Measurements from ENCODE around the gene CAMTA1.

The CAMTA1 gene

GRCh38 chr1:7609311-7609994 lies 824.2 kb downstream of the CAMTA1 start:
- H3K9ac ChIP-seq (ENCODE audit: low read length) = peak overlapping the region; percentile 86
- H3K27ac ChIP-seq (ENCODE audit: low read depth, low read length) = peak overlapping the region; percentile 99
- H3K9me3 ChIP-seq (ENCODE audit: control insufficient read depth, insufficient read depth, low read depth, low read length) = peaks cover 27% of the 10 kb centered on the region
- peaks cover 23% of the 10 kb centered on the region for H3K4me1 ChIP-seq (ENCODE audit: control insufficient read depth, insufficient read depth, low read length)
- no peaks in the 10 kb centered on the region for H3K36me3 ChIP-seq (ENCODE audit: control insufficient read depth, insufficient read depth, low read length)
- H3K4me3 ChIP-seq (ENCODE audit: low read depth, low read length) = no peak overlapping the region
- no peaks in the 10 kb centered on the region for H3K27me3 ChIP-seq (ENCODE audit: control insufficient read depth, insufficient read depth, low read length)

GRCh38 chr1:7610106-7610731 lies 825.0 kb downstream of the CAMTA1 start:
- Histone ChIP-seq H3K4me3 (ENCODE audit: low read depth, low read length) (no peak overlapping the region), H3K27me3 (ENCODE audit: control insufficient read depth, insufficient read depth, low read length) (no peaks in the 10 kb centered on the region), H3K9ac (ENCODE audit: low read length) (peak overlapping the region; percentile 22), H3K27ac (ENCODE audit: low read depth, low read length) (peak overlapping the region; percentile 99; the same call in 1 of the 2 replicates), H3K4me1 (ENCODE audit: control insufficient read depth, insufficient read depth, low read length) (peaks cover 23% of the 10 kb centered on the region), H3K36me3 (ENCODE audit: control insufficient read depth, insufficient read depth, low read length) (no peaks in the 10 kb centered on the region), H3K9me3 (ENCODE audit: control insufficient read depth, insufficient read depth, low read depth, low read length) (peaks cover 24% of the 10 kb centered on the region)

DNA sequence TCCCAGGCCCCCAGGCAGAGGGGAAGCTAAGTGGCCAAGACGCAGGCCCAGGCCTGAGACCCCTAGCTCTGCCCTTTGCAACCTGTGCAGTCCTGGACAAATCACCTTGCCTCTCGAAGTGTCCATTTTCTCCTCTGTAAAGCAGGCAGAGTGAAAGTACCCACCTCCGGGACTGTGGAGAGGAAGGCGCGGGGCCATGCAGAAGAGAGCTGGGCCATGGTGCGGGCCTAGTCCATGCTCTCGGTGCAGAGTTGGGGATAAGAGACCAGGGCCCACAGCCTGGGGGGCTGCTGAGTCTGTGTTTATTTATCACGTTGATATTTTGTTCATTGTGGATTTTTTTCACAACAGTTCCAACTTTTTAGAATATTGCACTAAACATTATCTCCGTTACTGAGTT lies 825.7 kb downstream of the CAMTA1 start:
- Histone ChIP-seq H3K9me3 (ENCODE audit: control insufficient read depth, insufficient read depth, low read depth, low read length) (peaks cover 18% of the 10 kb centered on the region), H3K36me3 (ENCODE audit: control insufficient read depth, insufficient read depth, low read length) (no peaks in the 10 kb centered on the region), H3K27ac (ENCODE audit: low read depth, low read length) (no peak overlapping the region), H3K4me3 (ENCODE audit: low read depth, low read length) (no peak overlapping the region), H3K4me1 (ENCODE audit: control insufficient read depth, insufficient read depth, low read length) (peaks cover 24% of the 10 kb centered on the region), H3K27me3 (ENCODE audit: control insufficient read depth, insufficient read depth, low read length) (no peaks in the 10 kb centered on the region), H3K9ac (ENCODE audit: low read length) (no peak overlapping the region)

DNA sequence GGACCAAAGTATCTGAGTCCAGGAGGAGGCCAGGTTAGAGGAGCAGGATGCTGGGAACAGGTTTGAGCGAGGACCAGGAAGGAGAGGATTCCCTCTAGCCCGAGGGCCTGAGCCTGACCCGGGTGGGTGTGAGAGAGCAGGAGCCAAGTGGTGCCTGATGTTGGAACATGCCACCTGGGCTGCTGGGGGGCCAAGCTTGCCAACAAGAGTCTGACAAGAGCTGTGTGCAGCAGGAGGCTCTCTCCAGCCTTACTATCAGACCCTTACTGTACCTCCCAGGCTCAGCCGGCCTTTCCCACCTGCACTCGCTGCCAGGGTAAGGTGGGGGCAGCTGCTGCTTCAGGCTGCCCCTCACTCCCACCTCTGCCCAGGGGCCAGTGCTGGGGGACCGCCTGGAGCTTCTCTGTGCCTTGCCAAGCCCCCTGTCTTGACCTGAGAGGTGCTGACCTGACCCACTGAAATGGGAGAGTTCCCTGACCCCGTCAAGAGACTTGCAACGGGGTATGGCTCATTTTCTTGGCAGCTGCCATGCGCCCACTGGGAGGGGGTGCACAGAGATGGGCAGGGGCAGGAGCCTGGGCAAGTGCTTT lies 826.3 kb downstream of the CAMTA1 start:
- Histone ChIP-seq H3K9me3 (ENCODE audit: control insufficient read depth, insufficient read depth, low read depth, low read length) (peaks cover 12% of the 10 kb centered on the region), H3K9ac (ENCODE audit: low read length) (no peak overlapping the region), H3K27ac (ENCODE audit: low read depth, low read length) (no peak overlapping the region), H3K4me3 (ENCODE audit: low read depth, low read length) (no peak overlapping the region), H3K36me3 (ENCODE audit: control insufficient read depth, insufficient read depth, low read length) (no peaks in the 10 kb centered on the region), H3K4me1 (ENCODE audit: control insufficient read depth, insufficient read depth, low read length) (peaks cover 28% of the 10 kb centered on the region), H3K27me3 (ENCODE audit: control insufficient read depth, insufficient read depth, low read length) (no peaks in the 10 kb centered on the region)

GRCh38 chr1:7613106-7613850 lies 828.0 kb downstream of the CAMTA1 start:
- H3K9me3 ChIP-seq (ENCODE audit: control insufficient read depth, insufficient read depth, low read depth, low read length) = no peaks in the 10 kb centered on the region
- peaks cover 31% of the 10 kb centered on the region for H3K4me1 ChIP-seq (ENCODE audit: control insufficient read depth, insufficient read depth, low read length)
- no peaks in the 10 kb centered on the region for H3K36me3 ChIP-seq (ENCODE audit: control insufficient read depth, insufficient read depth, low read length)
- no peaks in the 10 kb centered on the region for H3K27me3 ChIP-seq (ENCODE audit: control insufficient read depth, insufficient read depth, low read length)
- H3K4me3 ChIP-seq (ENCODE audit: low read depth, low read length) = no peak overlapping the region
- H3K27ac ChIP-seq (ENCODE audit: low read depth, low read length) = no peak overlapping the region
- H3K9ac ChIP-seq (ENCODE audit: low read length) = no peak overlapping the region

DNA sequence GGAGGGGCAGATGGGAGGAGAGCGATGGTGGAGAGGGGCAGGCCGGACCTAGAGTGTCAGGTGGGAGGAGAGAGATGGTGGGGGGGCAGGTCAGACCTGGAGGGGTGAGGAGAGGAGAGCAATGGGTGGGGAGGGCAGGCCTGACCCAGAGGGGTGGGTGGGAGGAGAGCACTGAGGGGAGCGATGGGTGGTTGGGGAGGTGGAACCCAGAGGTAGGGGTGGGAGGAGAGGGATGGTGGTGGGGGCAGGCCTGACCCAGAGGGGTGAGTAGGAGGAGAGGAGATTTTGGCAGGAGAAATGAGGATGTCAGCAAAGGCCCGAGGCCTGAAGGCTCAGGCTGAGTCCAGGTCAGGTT lies 828.6 kb downstream of the CAMTA1 start:
- Histone ChIP-seq H3K27ac (ENCODE audit: low read depth, low read length) (no peak overlapping the region), H3K4me1 (ENCODE audit: control insufficient read depth, insufficient read depth, low read length) (peaks cover 25% of the 10 kb centered on the region), H3K36me3 (ENCODE audit: control insufficient read depth, insufficient read depth, low read length) (no peaks in the 10 kb centered on the region), H3K4me3 (ENCODE audit: low read depth, low read length) (no peak overlapping the region), H3K9me3 (ENCODE audit: control insufficient read depth, insufficient read depth, low read depth, low read length) (no peaks in the 10 kb centered on the region), H3K9ac (ENCODE audit: low read length) (no peak overlapping the region), H3K27me3 (ENCODE audit: control insufficient read depth, insufficient read depth, low read length) (no peaks in the 10 kb centered on the region)

- no peak overlapping the region for H3K27ac ChIP-seq (ENCODE audit: low read depth, low read length)
- no peaks in the 10 kb centered on the region for H3K27me3 ChIP-seq (ENCODE audit: control insufficient read depth, insufficient read depth, low read length)
- H3K9ac ChIP-seq (ENCODE audit: low read length) = no peak overlapping the region
- no peak overlapping the region for H3K4me3 ChIP-seq (ENCODE audit: low read depth, low read length)
- no peaks in the 10 kb centered on the region for H3K36me3 ChIP-seq (ENCODE audit: control insufficient read depth, insufficient read depth, low read length)
- no peaks in the 10 kb centered on the region for H3K9me3 ChIP-seq (ENCODE audit: control insufficient read depth, insufficient read depth, low read depth, low read length)
- peaks cover 18% of the 10 kb centered on the region; the same call in 1 of the 2 replicates for H3K4me1 ChIP-seq (ENCODE audit: control insufficient read depth, insufficient read depth, low read length)
These were observed 829.4 kb downstream of the CAMTA1 start for GRCh38 chr1:7614576-7615074.

DNA sequence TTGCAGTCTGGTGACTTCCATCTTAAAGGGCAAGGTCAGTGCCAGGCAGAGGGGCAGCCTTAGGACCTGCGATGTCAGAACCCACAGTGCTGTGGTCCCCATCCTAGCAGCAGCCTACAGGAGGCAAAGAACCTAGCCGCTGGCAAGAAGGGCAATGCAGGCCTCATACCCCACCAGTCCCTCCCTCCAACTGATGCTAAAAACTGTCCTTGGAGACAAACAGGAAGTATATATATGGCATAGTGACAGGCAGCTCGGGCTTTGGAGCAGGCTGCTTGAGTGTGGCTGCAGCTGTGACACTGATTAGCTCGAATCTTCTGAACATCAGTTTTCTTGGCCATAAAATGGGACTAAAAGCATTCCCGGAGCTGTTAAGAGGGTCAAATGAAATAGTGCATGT lies 829.9 kb downstream of the CAMTA1 start:
- Histone ChIP-seq H3K27ac (ENCODE audit: low read depth, low read length) (no peak overlapping the region), H3K9me3 (ENCODE audit: control insufficient read depth, insufficient read depth, low read depth, low read length) (no peaks in the 10 kb centered on the region), H3K4me3 (ENCODE audit: low read depth, low read length) (no peak overlapping the region), H3K36me3 (ENCODE audit: control insufficient read depth, insufficient read depth, low read length) (no peaks in the 10 kb centered on the region), H3K27me3 (ENCODE audit: control insufficient read depth, insufficient read depth, low read length) (no peaks in the 10 kb centered on the region), H3K9ac (ENCODE audit: low read length) (no peak overlapping the region), H3K4me1 (ENCODE audit: control insufficient read depth, insufficient read depth, low read length) (peaks cover 13% of the 10 kb centered on the region; the same call in 1 of the 2 replicates)

DNA sequence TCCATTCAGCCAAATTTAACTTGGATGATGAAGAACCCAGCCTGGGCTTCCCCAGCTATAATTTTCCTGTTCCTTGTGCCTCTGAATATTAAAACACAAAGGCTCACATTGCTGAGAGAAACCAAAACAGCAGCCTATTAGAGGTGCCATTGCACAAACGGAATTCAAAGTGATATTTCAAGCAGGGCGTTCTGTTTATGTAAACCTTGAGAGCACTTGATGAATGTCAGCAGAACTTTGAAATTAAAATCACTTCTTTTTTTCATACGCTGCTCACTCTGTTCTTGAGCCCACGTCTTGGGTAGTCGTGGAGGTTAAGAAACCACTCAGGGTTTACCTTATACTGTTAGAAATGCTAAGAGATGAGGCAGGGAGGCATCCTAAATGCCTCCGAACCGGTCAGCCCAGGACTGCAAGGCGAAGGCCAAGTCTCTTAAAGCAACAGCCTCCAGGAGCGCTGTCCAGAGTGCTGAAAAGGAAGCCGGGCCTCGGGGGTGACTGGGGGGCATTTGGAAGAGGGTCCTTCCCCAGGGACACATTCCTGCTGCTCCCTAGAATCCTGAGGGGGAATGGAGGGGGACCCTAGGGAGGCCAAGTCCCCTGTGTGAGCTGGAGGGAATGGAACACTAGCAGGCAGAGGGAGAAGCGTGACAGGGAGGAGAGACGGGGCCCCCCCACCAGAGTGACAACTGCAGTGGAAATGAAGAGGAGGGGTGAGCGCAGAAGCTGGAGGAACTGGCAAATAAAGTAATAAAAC lies 831.0 kb downstream of the CAMTA1 start:
- Histone ChIP-seq H3K4me3 (ENCODE audit: low read depth, low read length) (no peak overlapping the region), H3K9me3 (ENCODE audit: control insufficient read depth, insufficient read depth, low read depth, low read length) (no peaks in the 10 kb centered on the region), H3K4me1 (ENCODE audit: control insufficient read depth, insufficient read depth, low read length) (peaks cover 13% of the 10 kb centered on the region; the same call in 1 of the 2 replicates), H3K27me3 (ENCODE audit: control insufficient read depth, insufficient read depth, low read length) (no peaks in the 10 kb centered on the region), H3K36me3 (ENCODE audit: control insufficient read depth, insufficient read depth, low read length) (no peaks in the 10 kb centered on the region), H3K27ac (ENCODE audit: low read depth, low read length) (no peak overlapping the region), H3K9ac (ENCODE audit: low read length) (no peak overlapping the region)

- no peak overlapping the region for H3K9ac ChIP-seq (ENCODE audit: low read length)
- no peak overlapping the region for H3K27ac ChIP-seq (ENCODE audit: low read depth, low read length)
- no peak overlapping the region for H3K4me3 ChIP-seq (ENCODE audit: low read depth, low read length)
- peaks cover 17% of the 10 kb centered on the region; the same call in 1 of the 2 replicates for H3K4me1 ChIP-seq (ENCODE audit: control insufficient read depth, insufficient read depth, low read length)
- no peaks in the 10 kb centered on the region for H3K27me3 ChIP-seq (ENCODE audit: control insufficient read depth, insufficient read depth, low read length)
- no peaks in the 10 kb centered on the region for H3K36me3 ChIP-seq (ENCODE audit: control insufficient read depth, insufficient read depth, low read length)
- no peaks in the 10 kb centered on the region for H3K9me3 ChIP-seq (ENCODE audit: control insufficient read depth, insufficient read depth, low read depth, low read length)
These were observed 831.7 kb downstream of the CAMTA1 start for GRCh38 chr1:7616953-7617352.
